Measurements from ENCODE around the gene TAS2R38.

TAS2R38 gene

GRCh38 chr7:141975806-141976523 lies 2.4 kb upstream of the TAS2R38 start:
- DNase-seq = peak; percentile 20

GRCh38 chr7:141974831-141975230 lies 1.3 kb upstream of the TAS2R38 start:
- DNase-seq = no peak

GRCh38 chr7:141960687-141961422 lies 12.7 kb downstream of the TAS2R38 start:
- no peak for DNase-seq

GRCh38 chr7:141956084-141956483 lies 17.5 kb downstream of the TAS2R38 start:
- no peak for DNase-seq

- DNase-seq = no peak
These were observed 19.2 kb downstream of the TAS2R38 start for GRCh38 chr7:141954334-141954733.

- no peak for DNase-seq
These were observed 21.1 kb downstream of the TAS2R38 start for GRCh38 chr7:141952461-141952860.

- no peak for DNase-seq
These were observed 22.8 kb downstream of the TAS2R38 start for GRCh38 chr7:141950806-141951205.

- no peak for DNase-seq
These were observed 23.7 kb downstream of the TAS2R38 start for GRCh38 chr7:141949911-141950310.

GRCh38 chr7:141949451-141949850 lies 24.1 kb downstream of the TAS2R38 start:
- DNase-seq = no peak

- DNase-seq = no peak
These were observed 24.6 kb downstream of the TAS2R38 start for GRCh38 chr7:141949021-141949420.

GRCh38 chr7:141946796-141947195 lies 26.8 kb downstream of the TAS2R38 start, which contains the start of gene CLEC5A:
CLEC5A (minus strand) TSS chr7:141946974; CDS start chr7:141946292, 682 bp downstream.
- DNase-seq = no peak

- no peak for DNase-seq
These were observed 28.2 kb downstream of the TAS2R38 start for GRCh38 chr7:141945356-141945755.

GRCh38 chr7:141944811-141945210 lies 28.8 kb downstream of the TAS2R38 start:
- no peak for DNase-seq

- no peak for DNase-seq
These were observed 29.7 kb downstream of the TAS2R38 start for GRCh38 chr7:141943846-141944245.

- no peak for DNase-seq
These were observed 32.5 kb downstream of the TAS2R38 start for GRCh38 chr7:141941075-141941474.

GRCh38 chr7:141930211-141930610 lies 43.4 kb downstream of the TAS2R38 start:
- DNase-seq = no peak

GRCh38 chr7:141928845-141929195 lies 44.8 kb downstream of the TAS2R38 start:
- DNase-seq = no peak

GRCh38 chr7:141928146-141928844 lies 45.3 kb downstream of the TAS2R38 start:
- DNase-seq = no peak

Measured in NCI-H1417 treated with DMSO at 0.1 percent for 48 hours (cell line).